ENCODE results near the gene CYLC1. TPM values are rescaled to one million over a fixed set of nuclear protein-coding genes. Genes with fewer than 3 reads are reported as not detected.

CYLC1 gene
- not detected for polyA plus RNA-seq (ENCODE audit: insufficient read length in 12 of 12)
- long read RNA-seq, donor 1: 0 reads
- long read RNA-seq, donor 2: 0 reads
- long read RNA-seq, donor 3: 0 reads
- long read RNA-seq, donor 4: 0 reads
- long read RNA-seq, donor 5: 0 reads
- long read RNA-seq, donor 6: 0 reads
- long read RNA-seq, donor 7: 0 reads
- long read RNA-seq, donor 8: 0 reads
- long read RNA-seq, donor 9: 0 reads
- long read RNA-seq, donor 10: 0 reads
- long read RNA-seq, donor 11: 0 reads

GRCh38 chrX:83860846-83861245, at the start of gene CYLC1:
CYLC1 (plus strand) TSS chrX:83861146; CDS start chrX:83861183, 37 bp downstream.
- DNase-seq: no peak

- no peak for DNase-seq
These were observed 41.6 kb upstream of the CYLC1 start for GRCh38 chrX:83819304-83819703.

DNA sequence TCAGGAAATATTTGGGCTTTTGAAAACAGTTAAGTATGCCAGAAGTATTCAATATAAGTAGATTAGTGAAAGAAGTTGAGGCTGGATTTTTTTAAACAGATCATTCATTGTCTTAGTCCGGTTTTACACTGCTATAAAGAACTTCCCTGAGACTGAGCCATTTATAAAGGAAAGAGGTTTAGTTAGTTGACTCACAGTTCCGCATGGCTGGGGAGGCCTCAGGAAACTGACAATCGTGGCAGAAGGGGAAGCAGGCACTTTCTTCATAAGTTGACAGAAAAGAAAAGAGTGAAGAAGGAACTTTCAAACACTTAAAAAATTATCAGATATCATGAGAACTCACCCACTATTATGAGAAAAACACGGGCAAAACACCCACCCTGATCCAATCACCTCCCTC, 31.1 kb upstream of the CYLC1 start:
- no peak for DNase-seq

DNA sequence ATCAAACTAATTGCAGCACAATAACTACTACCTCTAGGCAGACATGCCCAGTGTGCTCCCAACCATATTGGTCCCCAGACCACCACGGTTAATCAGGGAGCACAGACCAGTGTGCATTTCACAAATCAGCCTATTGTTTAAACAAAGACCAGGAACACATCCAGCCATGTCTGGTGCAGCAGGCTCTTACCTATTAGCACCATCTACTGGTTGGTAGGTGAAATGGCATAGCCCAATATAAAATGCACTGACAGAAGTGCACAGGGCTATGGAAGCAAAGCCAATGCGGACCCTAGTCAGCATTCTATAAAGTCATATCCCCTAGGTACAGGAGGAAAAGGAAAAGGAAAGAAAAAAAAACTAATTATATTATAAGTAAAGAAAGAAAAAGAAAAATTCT, 15.5 kb upstream of the CYLC1 start:
- no peak for DNase-seq

DNA sequence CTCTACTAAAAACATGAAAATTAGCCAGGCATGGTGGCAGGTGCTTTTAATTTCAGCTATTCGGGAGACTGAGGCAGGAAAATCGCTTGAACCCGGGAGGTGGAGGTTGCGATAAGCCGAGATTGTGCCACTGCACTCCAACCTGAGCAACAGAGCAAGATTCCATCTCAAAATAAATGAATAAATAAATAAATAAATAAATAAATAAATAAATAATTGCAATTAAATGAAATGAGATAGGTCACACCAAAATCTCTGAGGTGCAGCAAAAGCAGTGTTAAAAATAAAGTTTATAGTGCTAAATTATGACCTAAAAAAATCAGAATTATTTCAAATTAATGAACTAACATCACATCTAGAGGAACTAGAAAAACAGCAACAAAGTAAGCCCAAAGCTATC, 13.6 kb upstream of the CYLC1 start:
- no peak for DNase-seq

DNA sequence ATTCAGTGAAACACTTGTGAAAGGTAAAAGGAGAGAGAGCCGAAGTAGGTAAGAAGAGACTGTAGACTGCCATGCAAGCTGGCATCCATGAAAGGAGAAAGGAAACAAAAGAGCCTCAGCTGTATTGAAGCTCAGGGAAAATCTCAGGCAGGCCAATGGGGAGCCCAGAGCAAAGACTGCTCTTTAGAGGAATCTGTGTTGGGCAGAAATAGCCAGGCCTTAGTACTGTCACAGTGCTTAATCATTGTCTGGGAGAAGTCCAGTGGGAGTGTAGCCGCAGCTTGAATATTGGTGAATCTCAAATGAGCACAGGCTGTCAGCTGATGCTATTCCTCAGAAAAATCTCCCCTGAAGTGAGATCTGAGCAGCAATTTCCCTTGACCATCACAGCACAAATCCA, 27.6 kb downstream of the CYLC1 start:
- DNase-seq: no peak

DNA sequence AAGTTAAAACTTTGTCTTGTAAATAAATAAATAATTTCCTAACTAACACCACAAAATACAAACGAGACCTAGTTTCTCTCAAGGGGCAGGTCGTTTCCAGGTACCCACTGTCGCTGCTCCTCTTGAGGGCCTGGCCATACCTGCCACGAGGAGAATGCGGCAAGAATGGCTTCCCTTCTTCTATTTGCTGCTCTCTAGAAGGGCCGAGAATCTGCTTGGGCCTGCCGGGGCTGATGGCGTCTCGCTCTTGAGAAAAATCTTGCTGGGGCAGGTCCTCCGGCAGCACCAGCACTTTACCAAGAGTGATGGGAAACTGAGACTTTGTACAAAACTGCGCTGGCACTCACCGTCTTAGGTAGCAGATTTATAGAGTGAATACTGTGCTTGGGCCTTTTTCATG, 31.5 kb downstream of the CYLC1 start:
- no peak for DNase-seq

- DNase-seq: no peak
These were observed 46.0 kb downstream of the CYLC1 start for GRCh38 chrX:83906921-83907320.

- DNase-seq: no peak
These were observed 55.6 kb downstream of the CYLC1 start for GRCh38 chrX:83916525-83916924.

- DNase-seq: no peak
These were observed 73.3 kb downstream of the CYLC1 start for GRCh38 chrX:83934220-83934619.

Measured in muscle of arm (tissue), 14 donors.